ENCODE results near the gene B3GALT5.
A peak's percentile ranks its signal among the peaks of the same experiment; 100 is the strongest.

Gene B3GALT5

GRCh38 chr21:39707316-39707715 lies 94.6 kb downstream of the B3GALT5 start:
- no peak for DNase-seq

GRCh38 chr21:39710866-39711265 lies 98.1 kb downstream of the B3GALT5 start:
- DNase-seq = no peak

- no peak for DNase-seq
Measured at GRCh38 chr21:39712273-39712672, 99.5 kb downstream of the B3GALT5 start.

GRCh38 chr21:39712976-39713375 lies 100.2 kb downstream of the B3GALT5 start:
- DNase-seq = no peak

- DNase-seq = no peak
Measured at GRCh38 chr21:39713905-39714304, 101.2 kb downstream of the B3GALT5 start.

GRCh38 chr21:39714331-39714730 lies 101.6 kb downstream of the B3GALT5 start:
- no peak for DNase-seq

- peak; percentile 63 for DNase-seq
Measured at GRCh38 chr21:39715804-39716397, 103.2 kb downstream of the B3GALT5 start.

- no peak for DNase-seq
Measured at GRCh38 chr21:39720126-39720778, 107.5 kb downstream of the B3GALT5 start.

GRCh38 chr21:39721885-39722284 lies 109.1 kb downstream of the B3GALT5 start:
- no peak for DNase-seq
